Tibial nerve (tissue), 4 donors: Measurements from ENCODE around the gene OPTC.

Experiments used
- CTCF ChIP-seq, 5 experiments: fragments of 200-600 bp in 3 of 5; fragments of 450-650 bp in 2 of 5; sonication (generic) in 3 of 5; IDR thresholded peaks; one replicate each; pipeline ENCODE4 v1.5.1; 2016 to 2019; ENCODE audit warnings: antibody characterized with exemption in 5 of 5, mild to moderate bottlenecking in 3 of 5, moderate library complexity in 2 of 5
- EP300 ChIP-seq, 2 donors: sonication (generic); formaldehyde crosslinking; IDR thresholded peaks; one replicate each; pipeline ENCODE4 v1.6.1; 2017; ENCODE audit warnings: antibody characterized with exemption in 2 of 2, mild to moderate bottlenecking in 1 of 2
- POLR2A ChIP-seq, 2 donors: fragments of 450-650 bp; IDR thresholded peaks; one replicate each; pipeline ENCODE4 v1.6.1; 2017; ENCODE audit warnings: antibody characterized with exemption in 2 of 2, mild to moderate bottlenecking in 2 of 2, moderate library complexity in 2 of 2

- TF ChIP-seq CTCF (IDR thresholded peaks at IDR 0.05), result no peak
- TF ChIP-seq POLR2A (IDR thresholded peaks at IDR 0.05), result no peak
- TF ChIP-seq EP300 (IDR thresholded peaks at IDR 0.05), result no peak
Observed at GRCh38 chr1:203459671-203460201, 34.2 kb upstream of the OPTC start.
